HG03571 (cell line): ENCODE results near the gene CAPRIN1.

Experiments
- ATAC-seq: cut with Tn5 transposase; IDR thresholded peaks from one replicate; pipeline ENCODE4 v1.9.1; 2021; ENCODE audit not compliant: unreplicated experiment

CAPRIN1 gene, protein sequence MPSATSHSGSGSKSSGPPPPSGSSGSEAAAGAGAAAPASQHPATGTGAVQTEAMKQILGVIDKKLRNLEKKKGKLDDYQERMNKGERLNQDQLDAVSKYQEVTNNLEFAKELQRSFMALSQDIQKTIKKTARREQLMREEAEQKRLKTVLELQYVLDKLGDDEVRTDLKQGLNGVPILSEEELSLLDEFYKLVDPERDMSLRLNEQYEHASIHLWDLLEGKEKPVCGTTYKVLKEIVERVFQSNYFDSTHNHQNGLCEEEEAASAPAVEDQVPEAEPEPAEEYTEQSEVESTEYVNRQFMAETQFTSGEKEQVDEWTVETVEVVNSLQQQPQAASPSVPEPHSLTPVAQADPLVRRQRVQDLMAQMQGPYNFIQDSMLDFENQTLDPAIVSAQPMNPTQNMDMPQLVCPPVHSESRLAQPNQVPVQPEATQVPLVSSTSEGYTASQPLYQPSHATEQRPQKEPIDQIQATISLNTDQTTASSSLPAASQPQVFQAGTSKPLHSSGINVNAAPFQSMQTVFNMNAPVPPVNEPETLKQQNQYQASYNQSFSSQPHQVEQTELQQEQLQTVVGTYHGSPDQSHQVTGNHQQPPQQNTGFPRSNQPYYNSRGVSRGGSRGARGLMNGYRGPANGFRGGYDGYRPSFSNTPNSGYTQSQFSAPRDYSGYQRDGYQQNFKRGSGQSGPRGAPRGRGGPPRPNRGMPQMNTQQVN

DNA sequence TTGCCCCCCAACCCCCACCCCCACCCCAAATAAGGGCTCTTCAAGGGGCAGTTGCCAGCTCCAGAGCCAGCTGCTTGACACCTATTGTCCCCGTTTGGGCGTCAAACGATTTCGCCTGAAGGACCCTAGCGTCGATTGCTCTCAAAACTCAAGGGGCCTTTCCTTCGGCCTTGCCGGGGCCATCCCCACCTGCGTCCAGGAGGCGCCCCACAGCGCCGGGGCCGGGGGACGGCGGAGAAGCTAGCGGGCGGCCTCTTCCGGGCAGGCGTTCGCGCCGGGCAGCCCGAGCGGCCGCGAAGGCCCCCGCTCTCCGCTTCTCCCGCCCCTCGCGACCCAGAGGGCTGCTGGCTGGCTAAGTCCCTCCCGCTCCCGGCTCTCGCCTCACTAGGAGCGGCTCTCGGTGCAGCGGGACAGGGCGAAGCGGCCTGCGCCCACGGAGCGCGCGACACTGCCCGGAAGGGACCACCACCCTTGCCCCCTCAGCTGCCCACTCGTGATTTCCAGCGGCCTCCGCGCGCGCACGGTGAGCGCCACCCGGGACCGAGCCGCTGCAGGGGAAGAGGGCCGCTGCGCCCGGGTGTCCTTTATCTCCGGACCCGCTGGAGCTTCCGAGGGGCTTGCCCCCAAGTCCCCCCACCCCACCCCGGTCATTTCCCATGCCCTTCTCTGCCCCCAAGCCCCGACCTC, at the start of gene CAPRIN1:
Gene CAPRIN1 (plus strand): TSS at position 383 of the 687 bp plus-strand sequence. CDS start 690 bp downstream, outside the sequence.
- peak; percentile 46 for ATAC-seq

DNA sequence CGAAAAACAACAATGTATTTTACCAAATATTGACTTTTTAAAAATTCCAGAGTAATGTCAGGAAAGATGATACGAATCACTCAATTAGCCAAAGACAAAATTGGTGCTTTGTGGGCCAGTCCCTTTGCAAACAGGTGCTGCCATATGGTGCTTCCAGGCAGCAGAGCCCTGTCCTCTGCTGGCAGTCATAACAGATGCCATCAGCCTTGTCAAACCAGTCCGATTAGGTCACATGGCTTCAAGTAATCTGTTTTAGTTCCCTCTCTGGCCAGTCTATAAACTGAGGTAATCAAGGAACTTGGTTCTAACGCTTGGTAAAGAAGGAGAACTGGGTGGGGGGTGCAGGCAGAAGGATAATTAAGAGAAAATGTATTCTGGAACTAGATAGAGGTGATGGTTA, 49.1 kb upstream of the CAPRIN1 start:
- ATAC-seq: no peak

- ATAC-seq: no peak
Observed at GRCh38 chr11:34004236-34004635, 47.3 kb upstream of the CAPRIN1 start.

- ATAC-seq: no peak
Observed at GRCh38 chr11:34006876-34007275, 44.7 kb upstream of the CAPRIN1 start.

- ATAC-seq: no peak
Observed at GRCh38 chr11:34012734-34013133, 38.8 kb upstream of the CAPRIN1 start.

DNA sequence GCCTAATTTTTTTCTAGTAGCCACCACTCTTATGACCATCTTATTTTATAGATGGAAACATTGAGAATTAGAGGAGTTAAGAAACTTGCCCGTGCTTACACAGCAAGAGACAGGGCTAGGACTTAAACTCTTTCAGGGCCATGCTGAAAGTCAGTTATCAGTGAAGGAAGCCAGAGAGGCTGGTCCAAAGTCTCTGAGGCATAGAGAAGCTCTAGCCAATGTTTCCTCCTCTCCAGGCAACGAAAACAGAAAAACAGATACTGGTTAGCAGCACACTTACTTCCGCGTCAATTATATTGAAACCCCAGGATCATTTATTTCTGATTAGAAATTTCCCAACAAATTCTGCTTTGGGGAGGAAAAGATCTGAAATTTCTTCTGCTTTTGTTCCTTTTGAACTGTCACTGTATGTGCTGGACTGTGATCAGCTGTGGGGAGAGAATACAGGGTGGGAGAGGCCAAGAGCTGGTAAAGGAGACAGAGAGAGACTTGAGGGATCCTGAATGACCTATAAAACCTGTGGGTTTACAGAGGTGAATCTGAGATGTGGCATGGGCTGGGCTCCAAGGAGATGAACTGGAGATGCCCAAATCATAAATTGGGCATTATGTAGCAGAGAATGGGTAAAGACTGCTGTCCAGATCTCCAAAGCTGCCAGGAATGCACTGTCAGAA, 37.5 kb upstream of the CAPRIN1 start:
- no peak for ATAC-seq

DNA sequence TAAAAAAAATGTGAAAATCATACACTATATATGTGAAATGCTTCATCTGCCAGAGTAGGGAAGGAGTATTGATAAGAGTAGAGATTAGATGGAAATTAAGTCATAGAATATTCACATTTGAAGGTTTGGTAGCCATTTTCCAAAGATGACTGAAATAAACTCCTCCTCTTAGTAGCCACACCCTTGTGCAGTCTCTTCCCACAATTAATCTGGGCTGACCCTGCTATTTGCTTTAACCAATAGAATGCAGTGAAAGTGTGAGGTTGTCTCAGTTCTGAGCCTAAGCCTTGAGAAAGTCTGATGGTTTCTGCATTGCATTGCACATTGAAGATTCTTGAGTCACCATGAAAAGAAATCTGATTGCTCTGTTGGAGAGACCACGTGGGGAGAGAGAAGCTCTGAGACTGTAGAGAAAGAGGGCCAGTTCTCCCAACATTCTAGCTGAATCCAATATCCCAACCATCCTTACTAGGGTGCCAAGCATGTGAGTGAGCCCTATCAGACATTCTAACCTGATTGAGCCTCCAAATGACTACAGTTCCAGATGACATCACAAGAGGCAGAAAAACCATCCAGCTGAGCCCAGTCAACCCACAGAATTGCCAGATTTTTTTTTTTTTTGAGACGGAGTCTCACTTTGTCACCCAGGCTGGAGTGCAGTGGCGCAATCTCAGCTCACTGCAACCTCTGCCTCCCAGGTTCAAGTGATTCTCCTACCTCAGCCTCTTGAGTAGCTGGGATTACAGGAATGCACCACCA, 29.4 kb upstream of the CAPRIN1 start:
- no peak for ATAC-seq

DNA sequence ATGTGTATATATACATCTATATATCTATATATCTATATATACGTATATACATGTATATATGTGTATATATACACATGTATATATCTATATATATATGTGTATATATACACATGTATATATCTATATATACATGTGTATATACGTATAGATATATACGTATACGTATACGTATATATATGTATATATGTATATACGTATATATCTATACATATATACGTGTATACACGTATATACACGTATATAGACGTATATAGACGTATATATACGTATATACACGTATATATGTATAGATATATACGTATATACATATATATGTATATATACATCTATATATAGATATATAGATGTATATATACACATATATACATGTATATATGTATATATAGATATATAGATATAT, 25.1 kb upstream of the CAPRIN1 start:
- ATAC-seq: no peak

GRCh38 chr11:34027516-34028408, 23.8 kb upstream of the CAPRIN1 start:
- ATAC-seq: no peak

- ATAC-seq: no peak
Observed at GRCh38 chr11:34028425-34028824, 23.1 kb upstream of the CAPRIN1 start.

GRCh38 chr11:34029176-34029575, 22.4 kb upstream of the CAPRIN1 start:
- no peak for ATAC-seq

GRCh38 chr11:34030382-34030781, 21.1 kb upstream of the CAPRIN1 start:
- no peak for ATAC-seq

GRCh38 chr11:34033399-34033798, 18.1 kb upstream of the CAPRIN1 start:
- ATAC-seq: no peak

DNA sequence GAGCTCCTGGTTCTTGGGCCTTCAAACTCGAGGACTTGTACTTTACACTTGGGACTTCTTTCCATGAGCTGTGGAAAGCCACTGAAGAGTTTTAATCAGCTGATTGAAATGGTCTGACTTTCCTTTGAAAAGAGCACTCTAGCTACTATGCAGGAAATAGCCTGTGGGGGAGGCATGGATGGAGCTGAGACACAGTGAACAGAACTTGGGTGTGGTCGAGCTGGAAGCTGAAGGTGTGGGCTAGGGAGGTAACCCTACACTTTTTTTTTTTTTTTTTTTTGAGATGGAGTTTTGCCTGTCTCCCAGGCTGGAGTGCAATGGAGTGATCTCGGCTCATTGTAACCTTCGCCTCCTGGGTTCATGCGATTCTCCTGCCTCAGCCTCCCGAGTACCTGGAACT, 17.5 kb upstream of the CAPRIN1 start:
- no peak for ATAC-seq

DNA sequence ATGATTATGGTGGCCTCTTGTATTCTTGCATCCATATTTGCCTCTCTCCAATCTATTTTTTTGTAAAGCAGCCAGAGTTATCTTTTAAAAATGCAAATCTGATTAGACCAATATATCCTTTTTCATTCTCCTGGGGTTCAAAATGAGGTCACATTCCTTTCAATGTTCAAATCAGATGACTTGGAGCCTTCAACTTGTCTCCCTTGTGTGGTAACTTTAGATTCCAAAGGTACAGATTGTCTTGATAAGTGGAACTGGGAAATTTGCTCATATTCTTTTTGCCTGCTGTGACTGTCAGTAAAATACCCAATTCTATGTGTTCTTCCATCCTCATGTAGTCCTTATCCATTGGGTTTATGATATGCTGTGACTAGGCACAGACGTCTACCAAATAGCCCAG, 15.1 kb upstream of the CAPRIN1 start:
- ATAC-seq: no peak

DNA sequence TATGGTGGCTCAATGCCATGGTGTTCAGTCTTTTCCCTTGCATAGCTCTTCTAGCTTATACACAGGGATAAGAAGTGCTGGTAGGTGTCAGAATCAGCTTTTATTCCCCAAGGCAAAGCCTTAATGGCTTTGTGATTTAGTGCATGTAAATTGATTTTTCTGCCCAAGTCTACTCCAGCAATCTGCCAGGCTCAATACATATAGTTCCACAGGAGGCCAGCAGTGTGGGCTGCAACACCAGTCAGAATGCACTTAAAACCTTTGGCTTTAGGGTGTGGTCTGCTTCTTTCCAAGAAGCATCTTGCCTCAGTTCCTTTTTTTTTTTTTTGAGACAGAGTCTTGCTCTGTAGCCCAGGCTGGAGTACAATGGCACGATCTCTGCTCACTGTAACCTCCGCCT, 14.5 kb upstream of the CAPRIN1 start:
- ATAC-seq: no peak

GRCh38 chr11:34040571-34040970, 11.0 kb upstream of the CAPRIN1 start:
- no peak for ATAC-seq

GRCh38 chr11:34044664-34045485, 6.7 kb upstream of the CAPRIN1 start:
- ATAC-seq: no peak

- ATAC-seq: no peak
Observed at GRCh38 chr11:34049028-34049427, 2.5 kb upstream of the CAPRIN1 start.
